HL-60 (cell line): ENCODE data around the gene LMAN1L.

Experiments
- POLR2AphosphoS5 ChIP-seq: IDR thresholded peaks from 2 replicates; pipeline ENCODE4 v1.6.1; 2012; ENCODE audit warnings: low read depth
- TF ChIP-seq, protein P1 (sequence below): IDR thresholded peaks from one replicate; pipeline ENCODE4 v1.5.1; 2011; ENCODE audit warnings: low read length, control low read depth, inconsistent platforms; ENCODE audit not compliant: insufficient read depth
- TF ChIP-seq, protein P2 (sequence below): IDR thresholded peaks from 2 replicates; pipeline ENCODE4 v1.6.1; 2012; ENCODE audit warnings: low read depth; ENCODE audit not compliant: insufficient replicate concordance

DNA sequence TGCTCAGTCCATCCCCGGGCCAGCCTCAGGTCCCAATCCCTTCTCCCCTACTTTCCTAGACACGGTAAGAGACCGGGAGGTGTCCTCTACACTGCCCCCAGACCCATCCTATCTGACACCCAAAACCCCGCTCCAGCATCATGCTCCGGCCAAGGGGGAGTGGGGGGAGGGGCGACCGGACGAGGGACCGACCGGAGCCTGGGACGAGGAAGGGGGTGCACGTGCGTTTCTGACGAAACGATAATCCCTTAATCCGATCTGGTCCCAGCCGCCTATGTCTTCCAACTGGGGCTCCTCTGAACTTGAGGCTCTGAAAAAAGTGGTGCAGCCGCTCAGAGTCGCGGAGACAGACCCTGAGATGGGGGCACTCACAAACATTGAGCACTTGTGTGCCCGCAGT is 14.3 kb downstream of the LMAN1L start:
- TF ChIP-seq, protein P1, sequence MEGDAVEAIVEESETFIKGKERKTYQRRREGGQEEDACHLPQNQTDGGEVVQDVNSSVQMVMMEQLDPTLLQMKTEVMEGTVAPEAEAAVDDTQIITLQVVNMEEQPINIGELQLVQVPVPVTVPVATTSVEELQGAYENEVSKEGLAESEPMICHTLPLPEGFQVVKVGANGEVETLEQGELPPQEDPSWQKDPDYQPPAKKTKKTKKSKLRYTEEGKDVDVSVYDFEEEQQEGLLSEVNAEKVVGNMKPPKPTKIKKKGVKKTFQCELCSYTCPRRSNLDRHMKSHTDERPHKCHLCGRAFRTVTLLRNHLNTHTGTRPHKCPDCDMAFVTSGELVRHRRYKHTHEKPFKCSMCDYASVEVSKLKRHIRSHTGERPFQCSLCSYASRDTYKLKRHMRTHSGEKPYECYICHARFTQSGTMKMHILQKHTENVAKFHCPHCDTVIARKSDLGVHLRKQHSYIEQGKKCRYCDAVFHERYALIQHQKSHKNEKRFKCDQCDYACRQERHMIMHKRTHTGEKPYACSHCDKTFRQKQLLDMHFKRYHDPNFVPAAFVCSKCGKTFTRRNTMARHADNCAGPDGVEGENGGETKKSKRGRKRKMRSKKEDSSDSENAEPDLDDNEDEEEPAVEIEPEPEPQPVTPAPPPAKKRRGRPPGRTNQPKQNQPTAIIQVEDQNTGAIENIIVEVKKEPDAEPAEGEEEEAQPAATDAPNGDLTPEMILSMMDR: no peak
- TF ChIP-seq POLR2AphosphoS5: no peak
- TF ChIP-seq, protein P2, sequence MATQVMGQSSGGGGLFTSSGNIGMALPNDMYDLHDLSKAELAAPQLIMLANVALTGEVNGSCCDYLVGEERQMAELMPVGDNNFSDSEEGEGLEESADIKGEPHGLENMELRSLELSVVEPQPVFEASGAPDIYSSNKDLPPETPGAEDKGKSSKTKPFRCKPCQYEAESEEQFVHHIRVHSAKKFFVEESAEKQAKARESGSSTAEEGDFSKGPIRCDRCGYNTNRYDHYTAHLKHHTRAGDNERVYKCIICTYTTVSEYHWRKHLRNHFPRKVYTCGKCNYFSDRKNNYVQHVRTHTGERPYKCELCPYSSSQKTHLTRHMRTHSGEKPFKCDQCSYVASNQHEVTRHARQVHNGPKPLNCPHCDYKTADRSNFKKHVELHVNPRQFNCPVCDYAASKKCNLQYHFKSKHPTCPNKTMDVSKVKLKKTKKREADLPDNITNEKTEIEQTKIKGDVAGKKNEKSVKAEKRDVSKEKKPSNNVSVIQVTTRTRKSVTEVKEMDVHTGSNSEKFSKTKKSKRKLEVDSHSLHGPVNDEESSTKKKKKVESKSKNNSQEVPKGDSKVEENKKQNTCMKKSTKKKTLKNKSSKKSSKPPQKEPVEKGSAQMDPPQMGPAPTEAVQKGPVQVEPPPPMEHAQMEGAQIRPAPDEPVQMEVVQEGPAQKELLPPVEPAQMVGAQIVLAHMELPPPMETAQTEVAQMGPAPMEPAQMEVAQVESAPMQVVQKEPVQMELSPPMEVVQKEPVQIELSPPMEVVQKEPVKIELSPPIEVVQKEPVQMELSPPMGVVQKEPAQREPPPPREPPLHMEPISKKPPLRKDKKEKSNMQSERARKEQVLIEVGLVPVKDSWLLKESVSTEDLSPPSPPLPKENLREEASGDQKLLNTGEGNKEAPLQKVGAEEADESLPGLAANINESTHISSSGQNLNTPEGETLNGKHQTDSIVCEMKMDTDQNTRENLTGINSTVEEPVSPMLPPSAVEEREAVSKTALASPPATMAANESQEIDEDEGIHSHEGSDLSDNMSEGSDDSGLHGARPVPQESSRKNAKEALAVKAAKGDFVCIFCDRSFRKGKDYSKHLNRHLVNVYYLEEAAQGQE: no peak
